Suprapubic skin (tissue), 4 donors: Measurements from ENCODE around the gene HERPUD1. TPM values are rescaled to one million over a fixed set of nuclear protein-coding genes. Genes with fewer than 3 reads are reported as not detected.

Source experiments
- DNase-seq, 2 donors: peaks; one replicate each; pipeline ENCODE4 v3.0.0-alpha.2; 2019; ENCODE audit warnings: low spot score in 2 of 2
- H3K27ac ChIP-seq: fragments of 200-600 bp; sonication (generic); one replicate; pipeline ENCODE4 v1.5.1; 2019
- H3K27me3 ChIP-seq: fragments of 200-600 bp; sonication (generic); one replicate; pipeline ENCODE4 v1.5.1; 2019
- H3K36me3 ChIP-seq: fragments of 200-600 bp; sonication (generic); one replicate; pipeline ENCODE4 v1.5.1; 2019
- H3K4me1 ChIP-seq: fragments of 200-600 bp; sonication (generic); one replicate; pipeline ENCODE4 v1.5.1; 2019
- H3K4me3 ChIP-seq: fragments of 200-600 bp; sonication (generic); one replicate; pipeline ENCODE4 v1.5.1; 2019; ENCODE audit warnings: mild to moderate bottlenecking
- H3K9me3 ChIP-seq: fragments of 200-600 bp; sonication (generic); one replicate; pipeline ENCODE4 v1.5.1; 2019
- CTCF ChIP-seq, 2 donors: fragments of 200-600 bp in 1 of 2; fragments of 450-650 bp in 1 of 2; sonication (generic) in 1 of 2; IDR thresholded peaks; one replicate each; pipeline ENCODE4 v1.5.1; 2016 to 2019; ENCODE audit warnings: antibody characterized with exemption in 2 of 2, mild to moderate bottlenecking in 1 of 2, moderate library complexity in 1 of 2
- EP300 ChIP-seq: sonication (generic); formaldehyde crosslinking; IDR thresholded peaks from one replicate; pipeline ENCODE4 v1.6.1; 2017; ENCODE audit warnings: antibody characterized with exemption
- POLR2A ChIP-seq, 2 donors: fragments of 450-650 bp; IDR thresholded peaks; one replicate each; pipeline ENCODE4 v1.6.1; 2017; ENCODE audit warnings: antibody characterized with exemption in 2 of 2, mild to moderate bottlenecking in 2 of 2, moderate library complexity in 2 of 2
- POLR2AphosphoS5 ChIP-seq, 3 donors: sonication (generic); formaldehyde crosslinking; IDR thresholded peaks; one replicate each; pipeline ENCODE4 v1.6.1; 2017; ENCODE audit warnings: antibody characterized with exemption in 3 of 3
- WGBS: methylation state at CpG from one replicate; pipeline ENCODE4 v1.1.5; 2018; 5-methylcytosine and 5-hydroxymethylcytosine counted together
- total RNA-seq, 4 donors: library from RNA; depleted of rRNA; stranded (reverse); fragments of >200 nt; gene quantifications; one replicate each; pipeline ENCODE4 v1.1.0, GENCODE V29; 2016

HERPUD1 gene
- total RNA-seq, 4 donors from 2014 or later: 146 to 246 (median 160) TPM

DNA sequence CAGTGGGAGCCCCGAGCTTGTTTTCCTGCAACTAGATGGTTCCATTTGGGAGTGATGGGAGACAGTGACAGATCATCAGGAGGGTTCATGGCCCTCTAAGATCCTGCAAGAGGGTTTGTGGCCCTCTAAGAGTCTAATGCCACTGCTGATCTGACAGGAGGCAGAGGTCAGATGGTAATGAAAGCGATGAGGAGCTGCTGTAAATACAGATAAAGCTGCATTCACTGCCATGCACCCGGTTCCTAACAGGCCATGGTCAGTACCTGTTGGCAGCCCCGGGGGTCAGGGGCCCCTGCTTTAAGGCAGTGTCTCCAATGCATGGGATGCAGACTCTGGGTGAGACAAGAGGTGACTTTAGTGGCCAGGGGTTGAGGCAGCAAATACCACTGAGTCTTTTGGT, 36.1 kb upstream of the HERPUD1 start:
- H3K27ac ChIP-seq: no peak overlapping the region
- no peaks in the 10 kb centered on the region for H3K27me3 ChIP-seq
- no peaks in the 10 kb centered on the region for H3K9me3 ChIP-seq
- WGBS: 90% methylated on average over 4 of the region's 4 CpGs
- H3K36me3 ChIP-seq: no peaks in the 10 kb centered on the region
- TF ChIP-seq CTCF (IDR thresholded peaks at IDR 0.05) (no peak), EP300 (no peak), POLR2A (IDR thresholded peaks at IDR 0.05) (no peak), POLR2AphosphoS5 (IDR thresholded peaks at IDR 0.05) (no peak)
- DNase-seq: no peak
- no peak overlapping the region for H3K4me3 ChIP-seq
- no peaks in the 10 kb centered on the region for H3K4me1 ChIP-seq

- H3K36me3 ChIP-seq: no peaks in the 10 kb centered on the region
- H3K9me3 ChIP-seq: no peaks in the 10 kb centered on the region
- TF ChIP-seq EP300: no peak
- TF ChIP-seq POLR2A (IDR thresholded peaks at IDR 0.05): no peak
- WGBS: 67% methylated on average over 2 of the region's 3 CpGs
- H3K4me3 ChIP-seq: no peak overlapping the region
- H3K27ac ChIP-seq: no peak overlapping the region
- no peaks in the 10 kb centered on the region for H3K4me1 ChIP-seq
- H3K27me3 ChIP-seq: no peaks in the 10 kb centered on the region
- no peak for DNase-seq
Measured at GRCh38 chr16:56896244-56896643, 35.7 kb upstream of the HERPUD1 start.

DNA sequence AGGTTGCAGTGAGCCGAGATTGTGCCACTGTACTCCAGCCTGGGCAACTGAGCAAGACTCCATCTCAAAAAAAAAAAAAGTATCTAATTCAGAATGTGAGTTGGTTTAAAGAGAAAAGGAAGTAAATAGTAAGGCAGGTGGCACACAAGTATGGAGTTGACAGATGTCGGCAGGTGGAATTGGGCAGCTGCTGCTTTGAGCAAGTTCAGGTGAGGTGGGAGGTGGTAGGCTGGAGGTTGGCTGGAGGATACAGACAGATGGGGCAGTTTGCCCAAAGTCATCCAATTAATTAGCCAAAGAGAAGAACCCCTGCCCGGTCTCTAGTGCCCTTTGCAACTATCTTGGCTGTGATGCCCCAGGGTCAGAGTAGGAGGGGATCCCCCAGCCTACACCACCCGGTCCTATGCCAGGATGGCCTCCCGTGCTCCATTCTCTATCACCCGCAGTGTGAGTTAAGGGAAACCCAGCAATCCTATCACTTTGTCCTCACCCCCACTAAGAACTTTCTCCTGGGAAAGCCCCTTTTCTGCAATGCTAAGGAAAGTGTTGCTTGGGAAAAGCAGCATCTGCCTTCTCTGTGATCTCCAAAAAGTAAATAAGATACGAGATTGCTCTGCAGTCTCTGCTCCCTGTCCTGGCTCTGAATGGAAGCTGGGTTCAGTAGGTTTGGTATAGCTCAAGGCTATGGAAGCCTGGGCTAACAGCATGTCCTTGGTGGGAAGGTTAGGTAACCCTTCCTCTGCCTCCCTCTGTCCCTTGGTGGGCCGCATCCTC, 34.7 kb upstream of the HERPUD1 start:
- DNase-seq: no peak

DNA sequence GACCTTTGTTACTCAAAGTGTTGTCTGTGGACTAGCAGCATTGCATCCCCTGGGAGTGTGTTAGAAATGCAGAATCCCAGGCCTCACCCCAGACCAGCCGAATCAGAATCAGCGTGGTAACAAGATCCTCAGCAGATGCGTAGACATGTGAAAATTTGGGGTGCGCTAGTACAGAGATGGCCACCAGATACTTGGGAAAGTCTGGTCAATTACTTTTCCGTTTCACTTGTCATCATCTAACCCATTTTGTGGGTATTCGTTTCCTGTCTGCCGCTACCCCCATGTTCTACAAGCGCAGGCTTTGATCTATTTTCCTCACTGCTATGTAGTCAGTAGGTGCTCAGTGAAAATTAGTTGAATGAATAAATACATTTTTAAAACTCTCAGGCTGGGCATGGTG, 33.1 kb upstream of the HERPUD1 start:
- no peaks in the 10 kb centered on the region for H3K27me3 ChIP-seq
- TF ChIP-seq CTCF (IDR thresholded peaks at IDR 0.05) (no peak), POLR2A (IDR thresholded peaks at IDR 0.05) (no peak), EP300 (no peak), POLR2AphosphoS5 (IDR thresholded peaks at IDR 0.05) (no peak)
- H3K9me3 ChIP-seq: no peaks in the 10 kb centered on the region
- no peak for DNase-seq
- H3K27ac ChIP-seq: no peak overlapping the region
- 87% methylated on average over 8 of the region's 8 CpGs for WGBS
- no peaks in the 10 kb centered on the region for H3K36me3 ChIP-seq
- H3K4me3 ChIP-seq: no peak overlapping the region
- no peaks in the 10 kb centered on the region for H3K4me1 ChIP-seq

More for the DNA sequence above, 34.7 kb upstream of the HERPUD1 start:
- no peaks in the 10 kb centered on the region for H3K36me3 ChIP-seq
- no peaks in the 10 kb centered on the region for H3K27me3 ChIP-seq
- no peaks in the 10 kb centered on the region for H3K9me3 ChIP-seq
- TF ChIP-seq POLR2A (IDR thresholded peaks at IDR 0.05): no peak
- TF ChIP-seq CTCF (IDR thresholded peaks at IDR 0.05): no peak
- TF ChIP-seq EP300: no peak
- TF ChIP-seq POLR2AphosphoS5 (IDR thresholded peaks at IDR 0.05): no peak
- no peaks in the 10 kb centered on the region for H3K4me1 ChIP-seq
- no peak overlapping the region for H3K27ac ChIP-seq
- WGBS: 81% methylated on average over 8 of the region's 8 CpGs
- H3K4me3 ChIP-seq: no peak overlapping the region

DNA sequence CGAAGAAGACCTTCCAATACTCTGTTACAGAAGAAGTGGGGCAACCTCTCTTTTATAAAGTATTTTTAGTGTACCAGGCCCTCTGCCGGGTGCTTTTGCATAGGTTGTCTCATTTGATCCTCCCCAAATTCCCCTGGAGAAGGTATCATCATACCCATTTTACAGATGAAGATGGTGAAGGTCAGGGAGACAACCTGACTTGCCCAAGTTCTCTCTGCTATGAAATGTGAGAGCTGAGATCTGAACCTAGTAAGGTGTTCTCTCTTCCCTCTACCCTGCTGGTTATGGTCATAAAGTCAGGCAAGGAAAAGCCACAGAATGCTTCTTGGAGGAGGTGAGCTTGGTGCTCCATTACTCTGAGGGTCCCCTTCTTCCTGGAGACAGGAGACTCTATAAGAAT, 28.1 kb upstream of the HERPUD1 start:
- Histone ChIP-seq H3K9me3 (no peaks in the 10 kb centered on the region), H3K27me3 (no peaks in the 10 kb centered on the region), H3K4me3 (no peak overlapping the region), H3K36me3 (no peaks in the 10 kb centered on the region), H3K27ac (no peak overlapping the region), H3K4me1 (peaks cover 4% of the 10 kb centered on the region)
- no peak for DNase-seq
- 96% methylated on average over 2 of the region's 2 CpGs for WGBS
- TF ChIP-seq EP300 (no peak), POLR2AphosphoS5 (IDR thresholded peaks at IDR 0.05) (no peak), POLR2A (IDR thresholded peaks at IDR 0.05) (no peak), CTCF (IDR thresholded peaks at IDR 0.05) (no peak)
